ENCODE measurements around the gene DLEC1. TPM values are rescaled to one million over a fixed set of nuclear protein-coding genes. Genes with fewer than 3 reads are reported as not detected.

The DLEC1 gene
- total and polyA plus RNA-seq, 4 experiments from 2014 or later: 0.49 to 15.1 (median 7.3) TPM

DNA sequence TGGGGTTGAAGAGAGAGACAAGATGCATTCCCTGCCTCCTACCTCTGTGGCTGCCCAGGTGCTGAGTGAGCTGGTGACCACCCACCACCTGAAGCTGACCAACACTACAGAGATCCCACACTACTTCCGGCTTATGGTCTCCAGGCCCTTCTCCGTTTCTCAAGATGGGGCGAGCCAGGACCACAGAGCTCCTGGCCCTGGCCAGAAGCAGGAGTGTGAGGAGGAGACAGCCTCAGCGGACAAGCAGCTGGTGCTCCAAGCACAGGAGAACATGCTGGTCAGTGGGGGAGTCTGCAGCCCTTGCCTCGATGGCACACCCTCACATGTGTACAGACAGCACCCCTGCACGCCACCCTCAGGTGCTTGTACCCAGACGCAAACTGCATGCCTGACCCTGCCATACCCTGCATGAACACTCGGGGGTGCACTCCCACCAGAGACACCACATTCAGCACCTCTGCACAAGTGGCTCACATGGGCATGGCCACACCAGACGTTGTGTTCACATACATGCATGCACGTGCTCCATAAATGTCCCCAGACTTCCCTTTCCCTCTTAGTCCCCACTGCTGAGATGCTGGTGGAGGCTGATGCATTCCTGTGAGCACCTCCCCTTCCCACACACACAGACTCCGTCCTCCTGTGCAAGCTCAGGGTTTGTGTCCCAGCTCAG, 78.9 kb downstream of the DLEC1 start:
- intact Hi-C loops (cut with micrococcal nuclease): loop anchor here (1.0 kb wide), 3 partner anchors 47 to 362 kb away; partner anchors contain the start of genes OXSR1 and XYLB
- ChIA-PET CTCF (ENCODE audit: partially characterized antibody) (interaction anchor here (0.8 to 4.1 kb wide), 19 partner anchors 8 to 362 kb away, joined by 3 to 38 read pairs (median 5); partner anchors contain the start of genes OXSR1 and XYLB), POLR2A (ENCODE audit: partially characterized antibody) (interaction anchor here (0.6 to 1.5 kb wide), 2 partner anchors 11 to 47 kb away, joined by 3 to 9 read pairs; partner anchors contain the start of gene OXSR1)
- no peak overlapping the region for H3K4me3 ChIP-seq (ENCODE audit: low read length in 2 of 2)
- Mint-ChIP-seq H3K36me3 (peaks cover 4 to 29% of the 10 kb centered on the region in 2 donors), H3K27ac (peak overlapping the region in 4 of 7 donors; percentile 25 to 86 (median 77)), H3K4me3 (no peak overlapping the region), H3K9me3 (no peaks in the 10 kb centered on the region), H3K27me3 (no peaks in the 10 kb centered on the region), H3K4me1 (peaks cover 2 to 15% (median 6%) of the 10 kb centered on the region in 4 donors)
- peak; percentile 66 to 74 (median 70) for DNase-seq
- H3K9me3 ChIP-seq (ENCODE audit: control insufficient read depth in 1 of 2, low read length in 2 of 2): no peaks in the 10 kb centered on the region
- H3K36me3 ChIP-seq (ENCODE audit: insufficient read depth, low read length): peaks cover 21% of the 10 kb centered on the region
- no peaks in the 10 kb centered on the region for H3K4me1 ChIP-seq (ENCODE audit: insufficient read depth, low read length)
- H3K27me3 ChIP-seq (ENCODE audit: insufficient read depth, low read length): no peaks in the 10 kb centered on the region
- H3K27ac ChIP-seq (ENCODE audit: low read depth, low read length): no peak overlapping the region

DNA sequence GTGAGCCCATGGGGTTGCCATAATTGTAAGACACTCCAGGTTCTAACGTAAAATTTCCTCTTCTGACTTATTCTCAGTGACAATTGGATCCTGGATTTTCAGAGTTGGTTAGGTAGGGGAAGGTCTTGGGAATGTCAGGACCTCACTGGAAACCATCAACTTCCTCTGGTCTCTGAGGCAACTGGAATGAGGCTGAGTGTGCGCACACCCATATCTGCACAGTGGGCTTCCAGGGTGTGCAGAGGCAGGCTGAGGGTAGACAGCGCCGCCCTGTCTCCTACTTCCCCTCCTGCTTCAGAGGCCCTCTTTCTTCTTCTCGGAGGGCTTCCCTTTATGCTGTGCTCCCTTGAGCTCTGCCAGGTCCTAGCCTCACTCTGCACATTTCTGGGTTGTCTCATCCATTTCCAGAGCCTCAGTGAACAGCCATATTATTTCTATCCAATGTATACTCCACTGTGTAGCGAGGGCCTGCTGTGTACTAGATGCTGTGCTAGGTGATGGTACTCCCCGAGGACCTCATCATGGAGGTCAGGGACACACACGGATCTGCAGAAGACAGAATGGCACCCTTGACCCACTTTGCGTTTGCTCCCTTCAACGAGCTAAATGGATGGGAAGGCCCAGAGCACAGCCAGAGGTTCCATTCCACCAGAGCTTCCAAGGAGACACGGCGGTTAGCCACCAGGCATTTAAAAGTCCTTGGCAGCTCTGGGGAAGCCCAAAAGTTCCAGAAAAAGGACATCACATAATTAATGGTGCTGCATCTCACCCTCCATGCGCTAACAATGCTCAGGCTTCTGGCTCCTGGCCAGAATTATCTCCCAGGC, 79.6 kb downstream of the DLEC1 start:
- POLR2A ChIA-PET (ENCODE audit: partially characterized antibody): interaction anchor here (0.6 to 1.5 kb wide), 3 partner anchors 10 to 46 kb away, joined by 3 to 9 read pairs (median 3); partner anchors contain the start of gene OXSR1
- Mint-ChIP-seq H3K4me1 (peaks cover 2 to 15% (median 6%) of the 10 kb centered on the region in 4 donors), H3K9me3 (no peaks in the 10 kb centered on the region), H3K27me3 (no peaks in the 10 kb centered on the region), H3K4me3 (no peak overlapping the region), H3K36me3 (peaks cover 8 to 34% of the 10 kb centered on the region in 2 donors), H3K27ac (peak overlapping the region in 4 of 7 donors; percentile 25 to 72 (median 66))
- CTCF ChIA-PET (ENCODE audit: partially characterized antibody): interaction anchor here (0.8 to 4.1 kb wide), 16 partner anchors 8 to 361 kb away, joined by 3 to 38 read pairs (median 6); partner anchors contain the start of genes OXSR1 and XYLB
- H3K27ac ChIP-seq (ENCODE audit: low read depth, low read length): no peak overlapping the region
- H3K4me1 ChIP-seq (ENCODE audit: insufficient read depth, low read length): no peaks in the 10 kb centered on the region
- DNase-seq: no peak
- intact Hi-C loops (cut with micrococcal nuclease): loop anchor here (1.0 kb wide), 3 partner anchors 47 to 362 kb away; partner anchors contain the start of genes OXSR1 and XYLB
- H3K27me3 ChIP-seq (ENCODE audit: insufficient read depth, low read length): no peaks in the 10 kb centered on the region
- H3K4me3 ChIP-seq (ENCODE audit: low read length in 2 of 2): no peak overlapping the region
- no peaks in the 10 kb centered on the region for H3K9me3 ChIP-seq (ENCODE audit: control insufficient read depth in 1 of 2, low read length in 2 of 2)
- H3K36me3 ChIP-seq (ENCODE audit: insufficient read depth, low read length): peaks cover 26% of the 10 kb centered on the region

DNA sequence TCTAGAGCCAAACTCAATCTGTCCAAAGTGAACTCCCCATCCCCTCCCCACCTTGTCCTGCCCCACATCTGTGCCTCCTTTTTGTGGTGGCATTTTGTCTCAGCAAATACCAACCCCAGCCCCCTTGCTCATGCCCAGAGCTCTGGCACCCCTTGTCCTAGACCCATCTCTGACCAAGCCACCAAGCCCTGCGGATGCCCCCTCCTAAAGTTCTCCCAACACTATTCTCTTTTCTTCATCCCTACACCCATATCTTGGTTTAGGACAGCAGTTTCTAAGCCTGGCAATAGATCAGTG, 80.2 kb downstream of the DLEC1 start:
- Mint-ChIP-seq H3K27me3 (no peaks in the 10 kb centered on the region), H3K4me1 (peaks cover 2 to 15% (median 6%) of the 10 kb centered on the region in 4 donors), H3K27ac (peak overlapping the region in 4 of 7 donors; percentile 17 to 72 (median 19)), H3K9me3 (no peaks in the 10 kb centered on the region), H3K36me3 (peaks cover 8 to 38% of the 10 kb centered on the region in 2 donors), H3K4me3 (no peak overlapping the region)
- Histone ChIP-seq H3K27me3 (ENCODE audit: insufficient read depth, low read length) (no peaks in the 10 kb centered on the region), H3K27ac (ENCODE audit: low read depth, low read length) (no peak overlapping the region), H3K4me3 (ENCODE audit: low read length in 2 of 2) (no peak overlapping the region), H3K36me3 (ENCODE audit: insufficient read depth, low read length) (peaks cover 30% of the 10 kb centered on the region), H3K9me3 (ENCODE audit: control insufficient read depth in 1 of 2, low read length in 2 of 2) (no peaks in the 10 kb centered on the region), H3K4me1 (ENCODE audit: insufficient read depth, low read length) (no peaks in the 10 kb centered on the region)
- intact Hi-C loops (cut with micrococcal nuclease): no loop called here
- POLR2A ChIA-PET (ENCODE audit: partially characterized antibody): interaction anchor here (0.9 kb wide), 1 partner anchor 13 kb away, joined by 3 read pairs; no protein-coding TSS in a partner anchor
- CTCF ChIA-PET (ENCODE audit: partially characterized antibody): interaction anchor here (0.8 to 4.1 kb wide), 10 partner anchors 7 to 361 kb away, joined by 3 to 38 read pairs (median 4); partner anchors contain the start of gene XYLB
- no peak for DNase-seq

DNA sequence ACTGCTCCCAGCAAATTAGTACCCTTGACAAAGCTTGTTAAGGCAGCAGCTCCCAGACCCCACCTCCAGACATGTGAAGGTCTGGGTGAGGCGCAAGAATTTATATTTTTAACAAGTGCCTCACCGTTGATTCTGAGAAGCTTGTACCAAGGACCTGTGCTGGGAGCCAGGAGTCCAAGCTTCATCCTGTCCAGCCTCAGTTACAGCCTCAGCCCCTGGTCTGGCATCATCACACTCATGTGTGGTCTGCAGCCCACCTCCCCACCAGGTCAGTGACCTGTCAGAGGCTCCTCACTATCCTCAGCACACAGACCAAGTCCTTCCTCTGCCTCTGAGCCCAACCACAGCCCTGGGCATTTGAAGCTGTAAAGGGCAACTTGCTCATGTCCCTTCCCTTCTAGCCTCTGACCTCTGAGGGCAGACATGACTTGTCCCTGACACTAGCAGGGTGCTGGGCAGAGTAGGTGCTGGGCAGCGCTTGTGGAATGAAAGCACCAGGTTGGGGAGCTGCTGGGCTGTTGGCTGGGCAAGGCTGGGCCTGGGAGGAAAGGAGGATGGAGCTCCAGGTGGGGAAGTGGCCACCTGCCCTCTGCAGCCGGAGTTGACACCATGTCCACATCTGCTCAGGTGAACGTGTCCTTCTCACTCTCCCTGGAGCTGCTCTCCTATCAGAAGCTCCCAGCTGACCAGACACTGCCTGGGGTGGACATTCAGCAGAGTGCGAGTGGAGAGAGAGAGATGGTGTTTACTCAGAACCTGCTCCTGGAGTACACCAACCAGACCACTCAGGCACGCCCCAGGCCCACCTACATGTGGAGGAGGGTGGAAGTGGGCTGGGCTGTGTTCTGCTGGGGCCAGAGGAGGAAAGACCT, 81.0 kb downstream of the DLEC1 start:
- Histone ChIP-seq H3K36me3 (ENCODE audit: insufficient read depth, low read length) (peaks cover 38% of the 10 kb centered on the region), H3K27me3 (ENCODE audit: insufficient read depth, low read length) (no peaks in the 10 kb centered on the region), H3K27ac (ENCODE audit: low read depth, low read length) (no peak overlapping the region), H3K4me3 (ENCODE audit: low read length in 2 of 2) (no peak overlapping the region), H3K9me3 (ENCODE audit: control insufficient read depth in 1 of 2, low read length in 2 of 2) (no peaks in the 10 kb centered on the region), H3K4me1 (ENCODE audit: insufficient read depth, low read length) (no peaks in the 10 kb centered on the region)
- no peak for DNase-seq
- ChIA-PET POLR2A (ENCODE audit: partially characterized antibody) (interaction anchor here (0.9 to 2.9 kb wide), 5 partner anchors 8 to 47 kb away, joined by 3 to 12 read pairs (median 3); partner anchors contain the start of genes ACAA1 and OXSR1), CTCF (ENCODE audit: partially characterized antibody) (interaction anchor here (0.7 to 4.1 kb wide), 12 partner anchors 12 to 360 kb away, joined by 3 to 38 read pairs (median 4); partner anchors contain the start of gene XYLB)
- Mint-ChIP-seq H3K36me3 (peaks cover 12 to 46% of the 10 kb centered on the region in 2 donors), H3K27me3 (no peaks in the 10 kb centered on the region), H3K27ac (peak overlapping the region in 5 of 7 donors; percentile 51 to 69 (median 58)), H3K4me1 (peaks cover 4 to 15% (median 6%) of the 10 kb centered on the region in 4 donors), H3K4me3 (no peak overlapping the region), H3K9me3 (no peaks in the 10 kb centered on the region)
- intact Hi-C loops (cut with micrococcal nuclease): no loop called here

DNA sequence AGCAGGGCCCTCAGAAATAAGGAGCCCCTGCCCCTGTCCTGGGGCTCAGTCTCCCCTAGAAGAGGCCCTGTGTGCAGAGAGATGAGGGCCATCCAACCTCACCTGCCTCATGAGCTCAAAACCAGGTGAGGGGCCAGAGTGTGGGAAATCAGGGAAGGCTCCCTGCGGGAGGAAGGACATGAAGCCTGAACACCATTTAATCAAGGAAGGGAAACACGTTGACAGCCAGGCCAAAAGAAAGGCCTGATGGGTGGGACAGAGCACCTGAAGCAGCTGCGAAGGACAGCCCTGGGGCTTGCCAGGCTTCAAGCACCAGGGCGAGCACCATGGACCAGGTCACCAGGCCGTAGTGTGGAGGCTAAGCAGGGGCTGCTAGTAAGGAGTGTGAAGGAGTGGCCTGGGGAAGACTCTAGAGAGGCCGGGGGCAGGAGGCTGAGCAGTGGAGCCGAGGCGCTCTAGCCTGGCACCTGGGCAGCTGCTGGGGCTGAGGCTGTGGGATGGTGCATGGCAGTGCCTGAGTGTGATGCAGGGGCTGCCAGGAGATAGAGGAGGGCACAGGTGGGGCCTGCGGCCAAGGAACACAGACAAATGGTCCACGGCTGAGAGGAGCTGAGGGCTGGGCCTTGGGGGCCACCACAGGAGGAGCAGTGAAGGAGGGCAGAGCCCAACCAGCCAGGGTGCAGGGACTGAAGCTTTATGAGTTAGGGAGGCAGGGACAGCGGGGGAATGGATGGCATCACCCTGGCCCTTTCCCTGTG, 81.9 kb downstream of the DLEC1 start:
- Mint-ChIP-seq H3K27ac (peak overlapping the region in 5 of 7 donors; percentile 46 to 73 (median 58)), H3K4me1 (peaks cover 4 to 13% (median 6%) of the 10 kb centered on the region in 4 donors), H3K27me3 (no peaks in the 10 kb centered on the region), H3K9me3 (no peaks in the 10 kb centered on the region), H3K36me3 (peaks cover 20 to 54% of the 10 kb centered on the region in 2 donors), H3K4me3 (no peak overlapping the region)
- Histone ChIP-seq H3K4me3 (ENCODE audit: low read length in 2 of 2) (no peak overlapping the region), H3K4me1 (ENCODE audit: insufficient read depth, low read length) (no peaks in the 10 kb centered on the region), H3K36me3 (ENCODE audit: insufficient read depth, low read length) (peaks cover 46% of the 10 kb centered on the region), H3K27ac (ENCODE audit: low read depth, low read length) (no peak overlapping the region), H3K9me3 (ENCODE audit: control insufficient read depth in 1 of 2, low read length in 2 of 2) (no peaks in the 10 kb centered on the region), H3K27me3 (ENCODE audit: insufficient read depth, low read length) (no peaks in the 10 kb centered on the region)
- intact Hi-C loops (cut with micrococcal nuclease): no loop called here
- DNase-seq: no peak
- ChIA-PET POLR2A (ENCODE audit: partially characterized antibody) (interaction anchor here (1.0 to 2.9 kb wide), 3 partner anchors 16 to 46 kb away, joined by 3 to 12 read pairs (median 4); partner anchors contain the start of genes ACAA1 and OXSR1), CTCF (ENCODE audit: partially characterized antibody) (interaction anchor here (1.2 to 1.6 kb wide), 3 partner anchors 13 to 225 kb away, joined by 3 to 7 read pairs (median 3); partner anchors contain the start of gene XYLB)

DNA sequence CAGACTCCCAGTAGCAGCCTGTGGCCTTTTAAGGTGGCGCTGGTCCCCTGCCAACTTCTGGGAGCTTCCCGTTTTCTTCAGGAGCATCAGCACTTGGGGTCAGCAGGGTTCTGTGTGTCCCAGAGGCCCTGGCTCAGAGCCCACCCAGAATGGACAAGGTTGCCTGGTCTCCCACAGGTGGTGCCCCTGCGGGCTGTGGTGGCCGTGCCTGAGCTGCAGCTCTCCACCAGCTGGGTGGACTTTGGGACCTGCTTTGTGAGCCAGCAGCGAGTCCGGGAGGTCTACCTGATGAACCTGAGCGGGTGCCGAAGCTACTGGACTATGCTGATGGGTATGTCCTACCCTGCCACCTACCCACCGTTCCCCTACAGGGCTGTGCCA, 82.4 kb downstream of the DLEC1 start:
- H3K36me3 Mint-ChIP-seq: peaks cover 22 to 60% of the 10 kb centered on the region in 2 donors
- Histone ChIP-seq H3K4me3 (ENCODE audit: low read length in 2 of 2) (no peak overlapping the region), H3K27me3 (ENCODE audit: insufficient read depth, low read length) (no peaks in the 10 kb centered on the region), H3K27ac (ENCODE audit: low read depth, low read length) (no peak overlapping the region), H3K9me3 (ENCODE audit: control insufficient read depth in 1 of 2, low read length in 2 of 2) (no peaks in the 10 kb centered on the region), H3K4me1 (ENCODE audit: insufficient read depth, low read length) (no peaks in the 10 kb centered on the region), H3K36me3 (ENCODE audit: insufficient read depth, low read length) (peaks cover 52% of the 10 kb centered on the region)
- intact Hi-C loops (cut with micrococcal nuclease): no loop called here
- H3K27ac Mint-ChIP-seq: no peak overlapping the region
- no peaks in the 10 kb centered on the region for H3K27me3 Mint-ChIP-seq
- peaks cover 4 to 12% (median 6%) of the 10 kb centered on the region in 4 donors for H3K4me1 Mint-ChIP-seq
- ChIA-PET POLR2A (ENCODE audit: partially characterized antibody) (interaction anchor here (1.0 to 2.9 kb wide), 2 partner anchors 16 to 45 kb away, joined by 3 to 12 read pairs; partner anchors contain the start of gene ACAA1), CTCF (ENCODE audit: partially characterized antibody) (interaction anchor here (1.6 kb wide), 1 partner anchor 225 kb away, joined by 7 read pairs; the partner anchor contains the start of gene XYLB)
- no peak for DNase-seq
- H3K4me3 Mint-ChIP-seq: no peak overlapping the region
- H3K9me3 Mint-ChIP-seq: no peaks in the 10 kb centered on the region

All from CD4-positive, alpha-beta memory T cell (primary cell).